CD14-positive monocyte (primary cell): ENCODE data around the gene EDN3. TPM values are rescaled to one million over a fixed set of nuclear protein-coding genes. Genes with fewer than 3 reads are reported as not detected.

Experiments used
- DNase-seq, 3 donors: peaks; one replicate each; pipeline ENCODE4 v3.0.0-alpha.2; 2011 to 2022
- H2AFZ ChIP-seq: 2 replicates; pipeline ENCODE4 v1.6.0; 2012; ENCODE audit warnings: mild to moderate bottlenecking, low read depth, low read length, inconsistent platforms; ENCODE audit not compliant: insufficient read depth, poor library complexity, severe bottlenecking
- H3K27ac ChIP-seq, 2 donors: 1 replicate in 1 of 2; 2 replicates in 1 of 2; pipeline ENCODE4 v1.5.1; 2012 to 2013; ENCODE audit warnings: low read length in 2 of 2, control low read depth in 1 of 2, inconsistent platforms in 1 of 2, low read depth in 1 of 2, mild to moderate bottlenecking in 1 of 2
- H3K27me3 ChIP-seq, 2 donors: one replicate each; pipeline versions ENCODE4 v1.6.0 to v1.6.1; 2011 to 2013; ENCODE audit warnings: low read length in 2 of 2; ENCODE audit not compliant: control insufficient read depth in 2 of 2, insufficient read depth in 2 of 2
- H3K36me3 ChIP-seq, 2 donors: replicated peaks in 1 of 2; 1 replicate in 1 of 2; 2 replicates in 1 of 2; pipeline versions ENCODE4 v1.5.1 to v1.6.1; 2012 to 2013; ENCODE audit warnings: low read length in 2 of 2, control low read depth in 1 of 2, inconsistent platforms in 1 of 2, mild to moderate bottlenecking in 1 of 2; ENCODE audit not compliant: insufficient read depth in 2 of 2, control insufficient read depth in 1 of 2
- H3K4me1 ChIP-seq, 2 donors: 1 replicate in 1 of 2; 2 replicates in 1 of 2; pipeline versions ENCODE4 v1.5.1 to v1.6.1; 2012 to 2013; ENCODE audit warnings: low read length in 2 of 2, control low read depth in 1 of 2, inconsistent platforms in 1 of 2, mild to moderate bottlenecking in 1 of 2, moderate library complexity in 1 of 2; ENCODE audit not compliant: insufficient read depth in 2 of 2, control insufficient read depth in 1 of 2
- H3K4me2 ChIP-seq: replicated peaks from 2 replicates; pipeline ENCODE3; 2012; ENCODE audit warnings: low read length, moderate library complexity, mild to moderate bottlenecking; ENCODE audit not compliant: poor library complexity, severe bottlenecking; ENCODE audit errors: extremely low read depth
- H3K4me3 ChIP-seq, 3 experiments: fragments of 200-600 bp in 1 of 3; sonication (generic) in 1 of 3; replicated peaks in 1 of 3; 1 replicate in 2 of 3; 2 replicates in 1 of 3; pipeline ENCODE4 v1.5.1; 2011 to 2013; ENCODE audit warnings: low read length in 3 of 3, mild to moderate bottlenecking in 3 of 3, control low read depth in 2 of 3, low read depth in 2 of 3, inconsistent platforms in 1 of 3, moderate library complexity in 1 of 3
- H3K79me2 ChIP-seq: 2 replicates; pipeline ENCODE4 v1.6.0; 2012; ENCODE audit warnings: mild to moderate bottlenecking, control low read depth, inconsistent platforms, low read length, moderate library complexity; ENCODE audit not compliant: insufficient read depth
- H3K9ac ChIP-seq: 2 replicates; pipeline ENCODE4 v1.6.0; 2017; ENCODE audit warnings: low read length, mild to moderate bottlenecking; ENCODE audit not compliant: insufficient read depth, poor library complexity, severe bottlenecking
- H3K9me3 ChIP-seq, 2 donors: replicated peaks in 1 of 2; 1 replicate in 1 of 2; 2 replicates in 1 of 2; pipeline versions ENCODE4 v1.5.1 to v1.6.1; 2012 to 2013; ENCODE audit warnings: low read length in 2 of 2, control low read depth in 1 of 2; ENCODE audit not compliant: control insufficient read depth in 1 of 2, insufficient read depth in 1 of 2
- H4K20me1 ChIP-seq: 2 replicates; pipeline ENCODE4 v1.6.0; 2012; ENCODE audit warnings: mild to moderate bottlenecking, low read length, control low read depth, moderate library complexity; ENCODE audit not compliant: insufficient read depth
- H3K27ac Mint-ChIP-seq, 7 donors: one replicate each; pipeline ENCODE4 v1.8.0; 2020; ENCODE audit warnings: mild to moderate bottlenecking in 7 of 7, mixed read lengths in 7 of 7, moderate library complexity in 6 of 7, inconsistent platforms in 2 of 7
- H3K27me3 Mint-ChIP-seq, 3 donors: one replicate each; pipeline ENCODE4 v1.8.0; 2021 to 2022; ENCODE audit warnings: low read depth in 3 of 3, mild to moderate bottlenecking in 3 of 3, mixed read lengths in 3 of 3, moderate library complexity in 3 of 3, inconsistent platforms in 1 of 3
- H3K36me3 Mint-ChIP-seq, 2 donors: one replicate each; pipeline ENCODE4 v1.8.0; 2020; ENCODE audit warnings: mixed read lengths in 2 of 2, inconsistent platforms in 1 of 2, mild to moderate bottlenecking in 1 of 2
- H3K4me1 Mint-ChIP-seq: one replicate; pipeline ENCODE4 v1.8.0; 2020; ENCODE audit warnings: mild to moderate bottlenecking, mixed read lengths
- H3K4me3 Mint-ChIP-seq, 2 donors: one replicate each; pipeline ENCODE4 v1.8.0; 2020; ENCODE audit warnings: mild to moderate bottlenecking in 2 of 2, mixed read lengths in 2 of 2, moderate library complexity in 1 of 2
- H3K9me3 Mint-ChIP-seq, 7 donors: one replicate each; pipeline ENCODE4 v1.8.0; 2020 to 2022; ENCODE audit warnings: mixed read lengths in 7 of 7, mild to moderate bottlenecking in 6 of 7, moderate library complexity in 6 of 7, inconsistent platforms in 2 of 7
- CTCF ChIP-seq: fragments of 200-600 bp; IDR thresholded peaks from one replicate; pipeline ENCODE4 v1.8.0; 2022; ENCODE audit warnings: antibody characterized with exemption, mild to moderate bottlenecking
- WGBS: methylation state at CpG from one replicate; pipeline ENCODE4 v1.1.5; 2013; ENCODE audit warnings: missing lambda C conversion rate; ENCODE audit not compliant: insufficient coverage; 5-methylcytosine and 5-hydroxymethylcytosine counted together
- intact Hi-C, 2 donors: fragments of 100-400 bp; cut with micrococcal nuclease; formaldehyde crosslinking; loops; one replicate each; pipeline versions ENCODE4 v1.15.0 to v1.15.1; 2023
- polyA plus RNA-seq, 3 donors: library from polyadenylated mRNA; depleted of rRNA in 1 of 3; unstranded in 2 of 3; stranded (reverse) in 1 of 3; fragments of 300-500 nt in 2 of 3; fragments of >200 nt in 1 of 3; fragmentation: Illumina TruSeq in 2 of 3; gene quantifications; 1 replicate in 2 of 3; 2 replicates in 1 of 3; pipeline ENCODE4 v1.2.3, GENCODE V29; 2012 to 2021

The EDN3 gene
- polyA plus RNA-seq, 3 donors: not detected

GRCh38 chr20:59297686-59298085 lies 2.7 kb upstream of the EDN3 start:
- Histone ChIP-seq H2AFZ (no peak overlapping the region), H3K36me3 (no peaks in the 10 kb centered on the region), H3K4me3 (no peak overlapping the region), H3K4me2 (no peak overlapping the region), H3K9ac (no peak overlapping the region), H4K20me1 (no peaks in the 10 kb centered on the region), H3K79me2 (no peaks in the 10 kb centered on the region), H3K4me1 (no peaks in the 10 kb centered on the region), H3K27me3 (peaks cover 5 to 38% of the 10 kb centered on the region in 2 donors), H3K9me3 (no peaks in the 10 kb centered on the region), H3K27ac (no peak overlapping the region)
- intact Hi-C loops: no loop called here
- peaks cover 0 to 2% (median 0%) of the 10 kb centered on the region in 7 donors for H3K9me3 Mint-ChIP-seq
- WGBS: 96% methylated on average over 4 of the region's 7 CpGs
- DNase-seq: no peak
- H3K27ac Mint-ChIP-seq: no peak overlapping the region
- no peak for TF ChIP-seq CTCF
- H3K27me3 Mint-ChIP-seq: peaks cover 33 to 55% (median 37%) of the 10 kb centered on the region in 3 donors
- no peaks in the 10 kb centered on the region for H3K4me1 Mint-ChIP-seq
- no peak overlapping the region for H3K4me3 Mint-ChIP-seq
- H3K36me3 Mint-ChIP-seq: no peaks in the 10 kb centered on the region

GRCh38 chr20:59299945-59300332 lies 472 bp upstream of the EDN3 start:
- Histone ChIP-seq H3K9me3 (no peaks in the 10 kb centered on the region), H2AFZ (no peak overlapping the region), H3K27me3 (peaks cover 5 to 28% of the 10 kb centered on the region in 2 donors), H3K9ac (no peak overlapping the region), H3K36me3 (no peaks in the 10 kb centered on the region), H3K79me2 (no peaks in the 10 kb centered on the region), H3K4me2 (no peak overlapping the region), H4K20me1 (no peaks in the 10 kb centered on the region), H3K4me3 (no peak overlapping the region), H3K4me1 (no peaks in the 10 kb centered on the region), H3K27ac (no peak overlapping the region)
- Mint-ChIP-seq H3K9me3 (peaks cover 0 to 2% (median 0%) of the 10 kb centered on the region in 7 donors), H3K27ac (no peak overlapping the region), H3K4me1 (no peaks in the 10 kb centered on the region), H3K4me3 (peak overlapping the region in 1 of 2 donors; percentile 46), H3K36me3 (no peaks in the 10 kb centered on the region), H3K27me3 (peaks cover 42 to 57% (median 47%) of the 10 kb centered on the region in 3 donors)
- DNase-seq: no peak
- no peak for TF ChIP-seq CTCF
- 10% methylated on average over 4 of the region's 19 CpGs for WGBS
- intact Hi-C loops: no loop called here
